H9 (cell line): ENCODE results near the gene ARL16. TPM values are rescaled to one million over a fixed set of nuclear protein-coding genes. Genes with fewer than 3 reads are reported as not detected.

Source experiments
- DNase-seq: peaks from one replicate; pipeline ENCODE4 v3.0.0-alpha.2; 2017
- H2AFZ ChIP-seq: one replicate; pipeline ENCODE4 v1.6.1; 2013; ENCODE audit warnings: mild to moderate bottlenecking, low read length, control low read depth, moderate library complexity
- H2AK5ac ChIP-seq: 2 replicates; pipeline ENCODE4 v1.6.1; 2013; ENCODE audit warnings: low read length, control low read depth, mixed read lengths; ENCODE audit not compliant: insufficient read length
- H2BK120ac ChIP-seq: one replicate; pipeline ENCODE4 v1.6.1; 2013; ENCODE audit warnings: low read depth, mild to moderate bottlenecking, low read length, control low read depth, inconsistent platforms; ENCODE audit not compliant: poor library complexity, severe bottlenecking
- H2BK12ac ChIP-seq: 2 replicates; pipeline ENCODE4 v1.6.1; 2013; ENCODE audit warnings: low read length, control low read depth, mixed read lengths, low read depth; ENCODE audit not compliant: insufficient read length
- H2BK15ac ChIP-seq: 2 replicates; pipeline ENCODE4 v1.6.1; 2013; ENCODE audit warnings: low read depth, low read length, control low read depth
- H2BK20ac ChIP-seq: one replicate; pipeline ENCODE4 v1.6.1; 2013; ENCODE audit warnings: low read depth, mild to moderate bottlenecking, low read length, control low read depth, inconsistent platforms; ENCODE audit not compliant: poor library complexity, severe bottlenecking
- H2BK5ac ChIP-seq: 2 replicates; pipeline ENCODE4 v1.6.1; 2013; ENCODE audit warnings: low read length, control low read depth, mixed read lengths; ENCODE audit not compliant: insufficient read length
- H3K14ac ChIP-seq: 2 replicates; pipeline ENCODE4 v1.6.1; 2013; ENCODE audit warnings: low read length, control low read depth; ENCODE audit not compliant: insufficient read depth
- H3K18ac ChIP-seq: 2 replicates; pipeline ENCODE4 v1.6.1; 2013; ENCODE audit warnings: low read depth, mild to moderate bottlenecking, mixed read lengths, low read length, control low read depth; ENCODE audit not compliant: insufficient read length
- H3K23ac ChIP-seq: 2 replicates; pipeline ENCODE4 v1.6.1; 2013; ENCODE audit warnings: low read length, control low read depth, mixed read lengths, low read depth; ENCODE audit not compliant: insufficient read length
- H3K23me2 ChIP-seq: 2 replicates; pipeline ENCODE4 v1.6.1; 2013; ENCODE audit warnings: low read depth, mild to moderate bottlenecking, mixed read lengths, low read length, control low read depth; ENCODE audit not compliant: insufficient read length, poor library complexity, severe bottlenecking
- H3K27ac ChIP-seq: 2 replicates; pipeline ENCODE4 v1.5.1; 2013; ENCODE audit warnings: low read length, control low read depth, mixed read lengths, low read depth; ENCODE audit not compliant: insufficient read length
- H3K27me3 ChIP-seq: 2 replicates; pipeline ENCODE4 v1.6.1; 2013; ENCODE audit warnings: low read length, control low read depth, inconsistent platforms; ENCODE audit not compliant: insufficient read depth
- H3K4ac ChIP-seq: 2 replicates; pipeline ENCODE4 v1.6.1; 2013; ENCODE audit warnings: low read depth, mild to moderate bottlenecking, control low read depth, inconsistent platforms, low read length, moderate library complexity
- H3K4me1 ChIP-seq: 2 replicates; pipeline ENCODE4 v1.6.1; 2013; ENCODE audit warnings: low read length, control low read depth, inconsistent platforms; ENCODE audit not compliant: insufficient read depth
- H3K4me2 ChIP-seq: 2 replicates; pipeline ENCODE4 v1.6.1; 2013; ENCODE audit warnings: low read length, control low read depth, mixed read lengths; ENCODE audit not compliant: insufficient read length, insufficient read depth
- H3K56ac ChIP-seq: 2 replicates; pipeline ENCODE4 v1.6.1; 2013; ENCODE audit warnings: low read depth, mild to moderate bottlenecking, mixed read lengths, low read length, control low read depth; ENCODE audit not compliant: insufficient read length
- H3K79me1 ChIP-seq: 2 replicates; pipeline ENCODE4 v1.6.1; 2013; ENCODE audit warnings: low read depth, mild to moderate bottlenecking, moderate library complexity, low read length, control low read depth, inconsistent platforms; ENCODE audit not compliant: insufficient read depth, poor library complexity, severe bottlenecking
- H3K79me2 ChIP-seq: 2 replicates; pipeline ENCODE4 v1.6.1; 2013; ENCODE audit warnings: low read length, control low read depth, inconsistent platforms; ENCODE audit not compliant: insufficient read depth
- H3K9ac ChIP-seq: 2 replicates; pipeline ENCODE4 v1.6.1; 2013; ENCODE audit warnings: low read length, control low read depth, mixed read lengths; ENCODE audit not compliant: insufficient read length; ENCODE audit errors: extremely low read depth
- H3K9me3 ChIP-seq: one replicate; pipeline ENCODE4 v1.6.1; 2013; ENCODE audit warnings: low read depth, low read length, inconsistent platforms; ENCODE audit not compliant: control insufficient read depth
- H3T11ph ChIP-seq: one replicate; pipeline ENCODE4 v1.6.1; 2013; ENCODE audit warnings: mild to moderate bottlenecking, low read length, control low read depth, inconsistent platforms
- H4K20me1 ChIP-seq: one replicate; pipeline ENCODE4 v1.6.1; 2013; ENCODE audit not compliant: control insufficient read depth, insufficient read length, insufficient read depth
- H4K5ac ChIP-seq: 2 replicates; pipeline ENCODE4 v1.6.1; 2013; ENCODE audit warnings: low read depth, mild to moderate bottlenecking, mixed read lengths, low read length, control low read depth; ENCODE audit not compliant: insufficient read length
- H4K8ac ChIP-seq: replicated peaks from 2 replicates; pipeline ENCODE4 v1.6.1; 2013; ENCODE audit warnings: low read length, control low read depth, mixed read lengths, low read depth; ENCODE audit not compliant: insufficient read length
- H4K91ac ChIP-seq: 2 replicates; pipeline ENCODE4 v1.6.1; 2013; ENCODE audit warnings: low read depth, mild to moderate bottlenecking, moderate library complexity, mixed read lengths, low read length, control low read depth; ENCODE audit not compliant: insufficient read length
- H3K27ac Mint-ChIP-seq, 3 experiments: 2 replicates in 2 of 3; 3 replicates in 1 of 3; pipeline ENCODE4 v1.8.0; 2020 to 2021; ENCODE audit warnings: mixed read lengths in 3 of 3, mild to moderate bottlenecking in 1 of 3, moderate library complexity in 1 of 3
- H3K27me3 Mint-ChIP-seq: 2 replicates; pipeline ENCODE4 v1.8.0; 2021; ENCODE audit warnings: low read depth, mild to moderate bottlenecking, moderate library complexity, mixed read lengths
- H3K36me3 Mint-ChIP-seq, 3 experiments: 2 replicates in 2 of 3; 3 replicates in 1 of 3; pipeline ENCODE4 v1.8.0; 2020 to 2021; ENCODE audit warnings: low read depth in 3 of 3, mixed read lengths in 3 of 3; ENCODE audit not compliant: insufficient read depth in 1 of 3
- H3K4me1 Mint-ChIP-seq, 2 experiments: 2 replicates each; pipeline ENCODE4 v1.8.0; 2020; ENCODE audit warnings: mixed read lengths in 2 of 2
- H3K4me3 Mint-ChIP-seq, 2 experiments: 2 replicates in 1 of 2; 3 replicates in 1 of 2; pipeline ENCODE4 v1.8.0; 2020 to 2021; ENCODE audit warnings: mild to moderate bottlenecking in 2 of 2, mixed read lengths in 2 of 2, moderate library complexity in 1 of 2
- H3K9me3 Mint-ChIP-seq, 2 experiments: 2 replicates in 1 of 2; 3 replicates in 1 of 2; pipeline ENCODE4 v1.8.0; 2020; ENCODE audit warnings: mild to moderate bottlenecking in 2 of 2, mixed read lengths in 2 of 2, moderate library complexity in 1 of 2
- WGBS: extraction: QIAGEN DNeasy Blood & Tissue Kit; methylation state at CpG from one replicate; pipeline ENCODE4 v1.1.7; 2013; ENCODE audit warnings: missing lambda C conversion rate, low lambda C conversion rate, mixed read lengths; ENCODE audit not compliant: insufficient read length; ENCODE audit errors: extremely low coverage; 5-methylcytosine and 5-hydroxymethylcytosine counted together
- total RNA-seq: library from RNA; stranded (reverse); gene quantifications from 2 replicates; pipeline ENCODE4 v1.2.1, GENCODE V29; 2021
- TF ChIP-seq, protein P1 (sequence below): fragments of 200-600 bp; sonication (generic); conservative IDR thresholded peaks from 3 replicates; pipeline ENCODE4 v1.8.0; 2021; ENCODE audit warnings: antibody characterized with exemption, mild to moderate bottlenecking

Gene ARL16
- total RNA-seq, 1 experiment from 2014 or later = 58.6 TPM

DNA sequence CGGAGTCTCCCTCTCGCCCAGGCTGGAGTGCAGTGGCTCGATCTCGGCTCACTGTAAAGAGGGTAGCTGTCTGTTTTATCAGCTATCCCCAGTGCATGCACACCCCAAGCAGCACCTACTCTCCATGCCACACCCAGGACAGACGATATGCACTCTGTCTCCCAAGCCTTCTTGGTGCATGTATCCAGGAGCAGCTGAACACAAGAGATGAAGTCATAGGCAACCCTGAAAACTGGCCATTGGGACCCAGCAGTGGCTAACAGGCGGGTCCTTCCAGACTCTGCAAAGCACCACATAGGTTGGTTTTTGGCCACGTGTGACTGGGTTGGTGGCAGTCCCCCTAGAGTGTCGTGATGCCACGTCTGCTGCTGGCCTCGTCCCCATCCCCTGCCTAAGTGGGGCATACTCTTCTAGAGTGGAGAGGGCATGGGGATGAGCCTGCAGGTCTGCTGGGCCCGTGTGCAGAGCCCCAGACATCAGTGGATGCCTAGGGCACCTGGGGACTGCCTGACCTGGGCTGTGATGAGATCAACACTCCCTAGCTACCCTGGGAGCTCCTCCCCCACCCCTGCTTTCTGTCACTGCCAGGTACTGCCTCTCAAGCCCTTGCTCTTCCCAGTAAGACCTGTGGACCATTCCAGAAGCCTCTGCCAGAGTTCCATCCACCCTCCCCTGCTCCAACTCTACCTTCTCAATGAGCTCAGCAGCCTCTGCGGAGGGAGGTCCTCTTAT is 36.6 kb downstream of the ARL16 start:
- Histone ChIP-seq H2BK5ac (no peak overlapping the region), H3K27me3 (no peaks in the 10 kb centered on the region; the same call in 1 of the 2 replicates), H3K14ac (no peak overlapping the region; the same call in 1 of the 2 replicates), H3K9me3 (no peaks in the 10 kb centered on the region), H4K5ac (no peak overlapping the region), H3K27ac (no peak overlapping the region), H3K56ac (no peak overlapping the region), H4K8ac (no peak overlapping the region), H2BK12ac (no peak overlapping the region), H3K23me2 (no peaks in the 10 kb centered on the region), H3K9ac (no peak overlapping the region), H2AK5ac (no peak overlapping the region), H3K23ac (no peak overlapping the region), H2BK20ac (no peak overlapping the region), H2AFZ (no peak overlapping the region), H3K18ac (no peak overlapping the region), H3K4ac (no peak overlapping the region), H3T11ph (no peak overlapping the region), H2BK15ac (no peak overlapping the region), H3K4me2 (peak overlapping the region; percentile 4), H3K4me1 (no peaks in the 10 kb centered on the region), H3K79me2 (no peaks in the 10 kb centered on the region), H2BK120ac (no peak overlapping the region), H3K79me1 (no peaks in the 10 kb centered on the region), H4K91ac (no peak overlapping the region), H4K20me1 (no peaks in the 10 kb centered on the region)
- peak; percentile 49 for DNase-seq
- no peaks in the 10 kb centered on the region; the same call in 1 of the 2 replicates for H3K27me3 Mint-ChIP-seq
- H3K36me3 Mint-ChIP-seq = no peaks in the 10 kb centered on the region
- WGBS = no CpG with 5 or more reads among the region's 12 CpGs
- no peak overlapping the region; a peak in 1 of 7 replicates for H3K27ac Mint-ChIP-seq
- H3K4me1 Mint-ChIP-seq = peaks cover 6 to 7% of the 10 kb centered on the region in 2 experiments; a peak in 3 of 4 replicates
- no peaks in the 10 kb centered on the region; a peak in 2 of 5 replicates for H3K9me3 Mint-ChIP-seq
- peak overlapping the region in 1 of 2 experiments; percentile 13; a peak in 3 of 5 replicates for H3K4me3 Mint-ChIP-seq
- TF ChIP-seq, protein P1, sequence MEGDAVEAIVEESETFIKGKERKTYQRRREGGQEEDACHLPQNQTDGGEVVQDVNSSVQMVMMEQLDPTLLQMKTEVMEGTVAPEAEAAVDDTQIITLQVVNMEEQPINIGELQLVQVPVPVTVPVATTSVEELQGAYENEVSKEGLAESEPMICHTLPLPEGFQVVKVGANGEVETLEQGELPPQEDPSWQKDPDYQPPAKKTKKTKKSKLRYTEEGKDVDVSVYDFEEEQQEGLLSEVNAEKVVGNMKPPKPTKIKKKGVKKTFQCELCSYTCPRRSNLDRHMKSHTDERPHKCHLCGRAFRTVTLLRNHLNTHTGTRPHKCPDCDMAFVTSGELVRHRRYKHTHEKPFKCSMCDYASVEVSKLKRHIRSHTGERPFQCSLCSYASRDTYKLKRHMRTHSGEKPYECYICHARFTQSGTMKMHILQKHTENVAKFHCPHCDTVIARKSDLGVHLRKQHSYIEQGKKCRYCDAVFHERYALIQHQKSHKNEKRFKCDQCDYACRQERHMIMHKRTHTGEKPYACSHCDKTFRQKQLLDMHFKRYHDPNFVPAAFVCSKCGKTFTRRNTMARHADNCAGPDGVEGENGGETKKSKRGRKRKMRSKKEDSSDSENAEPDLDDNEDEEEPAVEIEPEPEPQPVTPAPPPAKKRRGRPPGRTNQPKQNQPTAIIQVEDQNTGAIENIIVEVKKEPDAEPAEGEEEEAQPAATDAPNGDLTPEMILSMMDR = no peak
